K562 (cell line): ENCODE measurements around the gene TMED6. TPM values are rescaled to one million over a fixed set of nuclear protein-coding genes. Genes with fewer than 3 reads are reported as not detected.

Experiments
- AFF1 ChIP-seq, 2 experiments: fragments of 450-650 bp; IDR thresholded peaks; 2 replicates each; pipeline ENCODE4 v1.6.1; 2018; ENCODE audit warnings: mild to moderate bottlenecking in 2 of 2, low read depth in 1 of 2; ENCODE audit not compliant: partially characterized antibody in 2 of 2
- FOXA3 ChIP-seq, 2 experiments: fragments of 450-650 bp in 1 of 2; sonication (generic) in 1 of 2; formaldehyde crosslinking; IDR thresholded peaks in 1 of 2; conservative IDR thresholded peaks in 1 of 2; 2 replicates each; pipeline versions ENCODE4 v1.4.0 to v1.8.0; 2020 to 2022; ENCODE audit warnings: mild to moderate bottlenecking in 2 of 2, missing genetic modification reagents in 1 of 2
- JUND ChIP-seq, 2 experiments: IDR thresholded peaks; 2 replicates in 1 of 2; 3 replicates in 1 of 2; pipeline ENCODE4 v1.6.1; 2011; ENCODE audit warnings: borderline replicate concordance in 2 of 2, low read depth in 2 of 2, low read length in 2 of 2, improper control_type of control experiment in 1 of 2, missing biosample characterization in 1 of 2, missing genetic modification characterization in 1 of 2, missing genetic modification reagents in 1 of 2
- LARP7 ChIP-seq: fragments of 450-650 bp; IDR thresholded peaks from 2 replicates; pipeline ENCODE4 v1.6.1; 2016
- MAFK ChIP-seq: IDR thresholded peaks from 2 replicates; pipeline ENCODE4 v1.6.1; 2011; ENCODE audit warnings: low read length, improper control_type of control experiment
- RB1 ChIP-seq: fragments of 450-650 bp; IDR thresholded peaks from 2 replicates; pipeline ENCODE4 v1.6.1; 2017; ENCODE audit warnings: low read depth, mild to moderate bottlenecking
- SMARCA4 ChIP-seq: fragments of 450-650 bp; IDR thresholded peaks from 2 replicates; pipeline ENCODE4 v1.6.1; 2016
- SOX6 ChIP-seq: fragments of 450-650 bp; IDR thresholded peaks from 2 replicates; pipeline ENCODE4 v1.6.1; 2014; ENCODE audit warnings: mild to moderate bottlenecking
- TBL1XR1 ChIP-seq, 2 experiments: IDR thresholded peaks; 2 replicates each; pipeline ENCODE4 v1.6.1; 2012; ENCODE audit warnings: improper control_type of control experiment in 2 of 2, low read length in 2 of 2, mild to moderate bottlenecking in 1 of 2
- TEAD4 ChIP-seq, 2 experiments: sonication (generic) in 1 of 2; formaldehyde crosslinking in 1 of 2; IDR thresholded peaks; 2 replicates each; pipeline versions ENCODE4 v1.6.1 to v1.8.0; 2012 to 2022; ENCODE audit warnings: borderline replicate concordance in 1 of 2, inconsistent platforms in 1 of 2, low read length in 1 of 2, mild to moderate bottlenecking in 1 of 2, missing genetic modification reagents in 1 of 2
- ZBTB12 ChIP-seq: fragments of 250-450 bp; sonication (Bioruptor Pico); IDR thresholded peaks from 2 replicates; pipeline ENCODE4 v1.4.0; 2020
- ZNF395 ChIP-seq: fragments of 200-800 bp; sonication (Bioruptor generic); IDR thresholded peaks from 2 replicates; pipeline ENCODE4 v1.6.1; 2017; ENCODE audit warnings: missing genetic modification characterization, missing compliant biosample characterization
- polyA plus RNA-seq, 8 experiments: library from polyadenylated mRNA; depleted of rRNA in 4 of 8; stranded (reverse) in 5 of 8; unstranded in 3 of 8; fragments of >200 nt; fragmentation: Nextera tagmentation in 2 of 8; fragmentation: Illumina TruSeq in 1 of 8; extraction: Ambion mirVana in 2 of 8; extraction: Trizol in 1 of 8; gene quantifications; 2 replicates each; pipeline versions ENCODE4 v1.2.1 to v1.2.3, GENCODE V29; 2011 to 2014; ENCODE audit warnings: inconsistent platforms in 1 of 8, missing spikeins in 1 of 8
- total RNA-seq, 7 experiments: library from RNA; depleted of rRNA in 6 of 7; stranded (reverse); fragments of >200 nt in 6 of 7; fragmentation: Illumina TruSeq in 2 of 7; extraction: Trizol in 2 of 7; gene quantifications; 2 replicates each; pipeline versions ENCODE4 v1.2.1 to v1.2.3, GENCODE V29; 2011 to 2021; ENCODE audit warnings: low replicate concordance in 1 of 7

Gene TMED6
- total and polyA plus RNA-seq, 9 of the 15 experiments (the other 6 are each of a cell fraction or from before 2014, with no cell fraction given): 0.14 to 0.45 (median 0.25) TPM; not detected in 2

- peak; percentile 28; the same call in 1 of the 2 replicates for TF ChIP-seq SOX6
- TF ChIP-seq TBL1XR1 (IDR thresholded peaks at IDR 0.05; ENCODE audit: low read length in 2 of 2): 0 out of 4 replicates have a peak, but pooled peaks of 1 of the 2 experiments have one; percentile 6
- peak; percentile 21; the same call in 1 of the 2 replicates for TF ChIP-seq ZNF395 (CRISPR knock-in tag)
- TF ChIP-seq AFF1 (IDR thresholded peaks at IDR 0.05; ENCODE audit: low read depth in 1 of 2, partially characterized antibody in 2 of 2): peak in 1 of 2 experiments; percentile 37
- TF ChIP-seq TEAD4 (IDR thresholded peaks at IDR 0.05; ENCODE audit: low read length): peak; percentile 26; the same call in 1 of the 2 replicates
- no peak for TF ChIP-seq TEAD4 (CRISPR knock-in tag; IDR thresholded peaks at IDR 0.05; ENCODE audit: borderline replicate concordance)
- TF ChIP-seq MAFK: peak; percentile 95
- TF ChIP-seq JUND (IDR thresholded peaks at IDR 0.05; ENCODE audit: borderline replicate concordance, low read depth, low read length): peak; percentile 76; the same call in 1 of the 2 replicates
- TF ChIP-seq JUND (tag; IDR thresholded peaks at IDR 0.05; ENCODE audit: borderline replicate concordance, low read depth, low read length): peak; percentile 68
- TF ChIP-seq LARP7: no peak
- TF ChIP-seq FOXA3 (CRISPR knock-in tag; conservative IDR thresholded peaks at IDR 0.05 in 1 of 2, IDR thresholded peaks at IDR 0.05 in 1 of 2): peak in 1 of 2 experiments; percentile 74; a peak in 2 of 4 replicates
- peak; percentile 43; the same call in 1 of the 2 replicates for TF ChIP-seq ZBTB12
- peak; percentile 37; the same call in 1 of the 2 replicates for TF ChIP-seq SMARCA4
- TF ChIP-seq RB1: 0 out of 2 replicates have a peak, but pooled peaks have one; percentile 17
- TF ChIP-seq, all 486 proteins: peak for 54
Observed at GRCh38 chr16:69396187-69397061, 44.8 kb upstream of the TMED6 start (continued).
